MG63 (cell line): ENCODE results near the gene ACAP2. TPM values are rescaled to one million over a fixed set of nuclear protein-coding genes. Genes with fewer than 3 reads are reported as not detected.
"Not testable (repeated sequence)": the region's sequence is repeated elsewhere in the genome, so short reads cannot be mapped to it uniquely, and the experiment has no call there.

ENCODE experiments used
- DNase-seq: peaks from one replicate; pipeline ENCODE4 v3.0.0-alpha.2; 2020
- H3K27me3 ChIP-seq: fragments of 250-450 bp; sonication (Bioruptor Pico); 2 replicates; pipeline ENCODE4 v1.5.1; 2020; ENCODE audit warnings: mild to moderate bottlenecking, moderate library complexity
- H3K36me3 ChIP-seq: fragments of 250-450 bp; sonication (Bioruptor Pico); 2 replicates; pipeline ENCODE4 v1.5.1; 2020; ENCODE audit warnings: mild to moderate bottlenecking, moderate library complexity
- H3K4me3 ChIP-seq: fragments of 250-450 bp; sonication (Bioruptor Pico); 2 replicates; pipeline ENCODE4 v1.5.1; 2020; ENCODE audit warnings: mild to moderate bottlenecking, moderate library complexity
- H3K9me3 ChIP-seq: fragments of 250-450 bp; sonication (Bioruptor Pico); 2 replicates; pipeline ENCODE4 v1.5.1; 2020; ENCODE audit warnings: mild to moderate bottlenecking, moderate library complexity
- total RNA-seq: library from RNA; depleted of rRNA; stranded (reverse); fragments of >200 nt; shearing (Covaris generic); gene quantifications from 2 replicates; pipeline ENCODE4 v1.2.3, GENCODE V29; 2014; ENCODE audit warnings: low replicate concordance; rRNA removed

The ACAP2 gene, protein sequence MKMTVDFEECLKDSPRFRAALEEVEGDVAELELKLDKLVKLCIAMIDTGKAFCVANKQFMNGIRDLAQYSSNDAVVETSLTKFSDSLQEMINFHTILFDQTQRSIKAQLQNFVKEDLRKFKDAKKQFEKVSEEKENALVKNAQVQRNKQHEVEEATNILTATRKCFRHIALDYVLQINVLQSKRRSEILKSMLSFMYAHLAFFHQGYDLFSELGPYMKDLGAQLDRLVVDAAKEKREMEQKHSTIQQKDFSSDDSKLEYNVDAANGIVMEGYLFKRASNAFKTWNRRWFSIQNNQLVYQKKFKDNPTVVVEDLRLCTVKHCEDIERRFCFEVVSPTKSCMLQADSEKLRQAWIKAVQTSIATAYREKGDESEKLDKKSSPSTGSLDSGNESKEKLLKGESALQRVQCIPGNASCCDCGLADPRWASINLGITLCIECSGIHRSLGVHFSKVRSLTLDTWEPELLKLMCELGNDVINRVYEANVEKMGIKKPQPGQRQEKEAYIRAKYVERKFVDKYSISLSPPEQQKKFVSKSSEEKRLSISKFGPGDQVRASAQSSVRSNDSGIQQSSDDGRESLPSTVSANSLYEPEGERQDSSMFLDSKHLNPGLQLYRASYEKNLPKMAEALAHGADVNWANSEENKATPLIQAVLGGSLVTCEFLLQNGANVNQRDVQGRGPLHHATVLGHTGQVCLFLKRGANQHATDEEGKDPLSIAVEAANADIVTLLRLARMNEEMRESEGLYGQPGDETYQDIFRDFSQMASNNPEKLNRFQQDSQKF
- total RNA-seq: 31.8 and 45.9 TPM in 2 replicates

DNA sequence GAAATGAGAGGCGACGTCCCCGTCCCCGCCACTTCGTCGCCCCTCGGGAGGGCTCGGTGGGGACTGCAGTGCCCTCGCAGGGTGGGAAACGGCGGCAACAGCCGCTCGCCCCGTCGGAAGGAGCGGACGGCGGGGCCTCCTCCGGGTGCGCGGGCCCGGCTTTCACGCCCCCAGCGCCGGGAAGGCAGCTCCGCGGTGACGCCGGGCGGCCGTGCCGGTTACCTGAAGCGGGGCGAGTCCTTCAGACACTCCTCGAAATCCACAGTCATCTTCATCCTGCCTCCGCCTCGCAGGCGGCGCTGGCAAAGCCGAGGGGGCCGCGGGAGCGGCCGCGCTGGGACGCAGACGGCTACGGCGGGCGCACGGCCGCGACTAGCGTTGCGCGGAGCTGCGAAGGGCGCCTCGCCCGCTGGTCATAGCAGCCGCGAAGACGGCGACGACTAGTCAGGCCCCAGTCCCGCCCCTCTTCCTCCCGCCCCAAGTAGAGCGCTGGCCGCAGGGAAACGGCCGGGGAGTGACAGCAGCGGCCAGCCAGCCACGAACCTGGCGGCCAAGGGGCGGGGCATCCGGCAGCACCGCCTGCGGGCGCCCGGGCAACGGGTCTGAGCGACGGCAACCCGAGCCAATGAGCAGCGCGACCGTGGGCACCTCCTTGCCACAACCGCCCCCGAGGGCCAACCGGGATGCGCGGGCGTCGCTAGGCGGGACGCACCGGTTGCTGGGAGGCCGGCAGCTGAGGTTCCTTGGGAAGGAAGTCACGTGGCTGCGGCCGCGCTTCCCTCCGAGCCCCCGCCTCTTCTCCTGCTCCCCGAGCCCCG is at the start of gene ACAP2:
Gene ACAP2, minus strand, starts transcription at position 448 of the 818 bp plus-strand sequence. Its CDS starts 173 bp downstream, at position 275.
- DNase-seq: peak; percentile 100
- no peaks in the 10 kb centered on the region for H3K36me3 ChIP-seq
- H3K9me3 ChIP-seq: no peaks in the 10 kb centered on the region
- no peaks in the 10 kb centered on the region for H3K27me3 ChIP-seq
- H3K4me3 ChIP-seq: peak within 1 kb of the TSS; percentile 86

DNA sequence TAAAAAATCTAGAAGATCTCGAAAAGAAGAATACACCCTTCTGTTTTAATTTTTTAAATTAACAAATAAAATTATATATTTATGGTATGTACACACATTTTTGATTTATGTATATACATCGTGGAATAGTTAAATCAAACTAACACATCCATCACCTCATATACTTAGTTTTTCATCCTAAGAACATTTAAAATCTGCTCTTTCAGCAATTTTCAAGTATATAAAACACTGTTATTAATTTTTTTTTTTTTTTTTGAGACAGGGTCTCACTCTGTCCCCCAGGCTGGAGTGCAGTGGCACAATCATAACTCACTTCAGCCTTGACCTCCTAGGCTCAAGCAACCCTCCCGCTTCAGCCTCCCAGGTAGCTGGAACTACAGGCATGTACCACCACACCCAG is 32.8 kb upstream of the ACAP2 start:
- no peaks in the 10 kb centered on the region for H3K9me3 ChIP-seq
- H3K36me3 ChIP-seq: no peaks in the 10 kb centered on the region
- H3K27me3 ChIP-seq: peaks cover 18% of the 10 kb centered on the region
- DNase-seq: no peak
- no peak overlapping the region for H3K4me3 ChIP-seq

DNA sequence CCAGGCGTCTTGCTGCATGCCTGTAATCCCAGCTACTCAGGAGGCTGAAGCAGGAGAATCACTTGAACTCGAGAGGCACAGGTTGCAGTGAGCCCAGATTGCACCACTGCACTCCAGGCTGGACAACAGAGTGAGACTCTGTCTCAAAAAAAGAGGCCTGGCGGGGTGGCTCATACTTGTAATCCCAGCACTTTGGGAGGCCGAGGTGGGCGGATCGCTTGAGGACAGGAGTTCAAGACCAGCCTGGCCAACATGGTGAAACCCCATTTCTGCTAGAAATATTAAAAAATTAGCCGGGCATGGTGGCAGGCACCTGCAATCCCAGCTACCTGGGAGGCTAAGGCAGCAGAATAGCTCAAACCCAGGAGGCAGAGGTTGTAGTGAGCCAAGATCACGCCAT is 32.3 kb upstream of the ACAP2 start:
- not testable (repeated sequence) for H3K9me3 ChIP-seq, DNase-seq, H3K36me3 ChIP-seq, H3K4me3 ChIP-seq
- peaks cover 18% of the 10 kb centered on the region for H3K27me3 ChIP-seq

DNA sequence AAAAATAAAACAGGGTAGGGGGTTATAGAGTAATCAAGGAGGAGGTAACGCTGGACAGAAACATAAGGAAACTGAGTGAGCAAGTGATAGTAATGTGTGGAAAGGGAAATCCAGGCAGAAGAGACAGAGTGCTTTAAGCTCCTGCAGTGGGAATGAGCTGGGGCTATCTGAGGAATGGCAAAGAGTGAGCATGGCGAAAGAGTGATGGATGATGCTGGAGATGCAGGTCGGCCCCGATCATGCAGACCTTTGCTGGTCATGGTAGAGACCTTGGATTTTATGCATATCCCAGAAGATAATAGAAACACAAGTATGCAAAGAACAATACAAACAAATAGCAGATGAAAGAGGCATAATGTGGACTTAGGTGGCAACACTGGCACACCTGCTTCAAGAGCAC is 26.0 kb upstream of the ACAP2 start:
- DNase-seq: no peak
- H3K4me3 ChIP-seq: no peak overlapping the region
- H3K9me3 ChIP-seq: peaks cover 8% of the 10 kb centered on the region; the same call in 1 of the 2 replicates
- no peaks in the 10 kb centered on the region for H3K36me3 ChIP-seq
- peaks cover 3% of the 10 kb centered on the region for H3K27me3 ChIP-seq

DNA sequence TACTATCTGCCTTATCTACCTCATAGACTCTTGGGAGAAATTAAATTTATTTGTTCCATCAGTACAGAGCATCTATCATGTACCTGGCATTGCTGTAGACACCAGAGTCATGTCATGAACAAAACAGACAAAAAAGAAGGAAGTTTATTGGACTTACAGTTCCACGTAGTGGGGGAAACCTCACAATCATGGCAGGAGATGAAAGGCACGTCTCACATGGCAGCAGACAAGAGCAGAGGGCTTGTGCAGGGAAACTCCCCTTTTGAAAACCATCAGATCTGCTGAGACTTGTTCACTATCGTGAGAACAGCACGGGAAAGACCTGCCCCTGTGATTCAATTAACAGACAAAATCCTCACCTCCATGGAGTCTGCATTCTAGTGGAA is 25.6 kb upstream of the ACAP2 start:
- peaks cover 3% of the 10 kb centered on the region for H3K27me3 ChIP-seq
- H3K36me3 ChIP-seq: no peaks in the 10 kb centered on the region
- no peak overlapping the region for H3K4me3 ChIP-seq
- no peak for DNase-seq
- H3K9me3 ChIP-seq: peaks cover 8% of the 10 kb centered on the region; the same call in 1 of the 2 replicates

DNA sequence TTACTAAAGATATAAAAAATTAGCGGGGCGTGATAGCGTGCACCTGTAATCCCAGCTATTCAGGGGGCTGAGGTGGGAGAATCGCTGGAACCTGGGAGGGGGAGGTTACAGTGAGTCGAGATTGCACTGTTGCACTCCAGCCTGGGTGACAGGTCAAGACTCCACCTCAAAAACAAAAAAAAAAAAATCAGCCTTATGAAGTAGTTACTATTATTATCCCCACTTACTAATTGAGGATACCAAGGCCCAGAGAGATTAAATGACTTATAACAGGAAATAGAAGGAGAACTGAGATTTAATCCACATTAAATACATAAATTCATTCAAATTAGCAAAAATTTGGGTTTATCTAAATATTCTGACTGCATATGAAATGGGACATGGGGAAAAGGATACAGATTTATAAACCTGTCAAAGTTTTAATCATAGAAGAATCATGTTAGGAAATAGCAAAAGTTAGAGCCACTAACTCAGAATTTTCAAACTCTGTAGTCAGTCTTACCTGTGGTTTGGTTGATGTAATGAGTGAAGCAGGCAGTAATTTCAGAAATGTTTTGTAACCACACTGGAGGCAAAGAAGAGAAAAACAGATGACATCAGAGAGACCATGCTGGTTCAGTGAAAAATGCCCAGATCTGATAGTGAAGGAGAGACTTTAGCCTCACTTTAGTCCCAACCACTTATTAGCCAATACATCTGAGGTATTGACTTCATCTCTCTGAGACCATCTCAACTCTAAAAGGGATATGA is 25.0 kb upstream of the ACAP2 start:
- DNase-seq: no peak

DNA sequence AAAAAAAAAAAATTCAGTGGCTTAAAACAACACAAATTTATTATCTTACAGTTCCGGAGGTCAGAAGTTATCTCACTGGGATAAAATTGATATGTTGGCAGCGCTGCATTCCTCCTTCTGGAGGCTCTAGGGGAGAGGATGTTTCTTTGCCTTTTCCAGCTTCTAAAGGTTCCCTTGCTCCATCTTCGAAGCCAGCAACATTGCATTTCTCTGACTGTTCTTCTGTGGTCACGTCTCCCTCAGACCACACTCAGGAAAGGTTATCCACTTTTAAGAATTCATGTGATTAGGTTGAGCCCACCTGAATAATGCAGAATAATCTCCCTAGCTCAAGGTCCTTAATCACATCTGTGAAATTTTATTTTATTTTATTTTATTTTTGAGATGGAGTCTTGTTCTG is 23.4 kb upstream of the ACAP2 start:
- no peak overlapping the region for H3K4me3 ChIP-seq
- H3K36me3 ChIP-seq: no peaks in the 10 kb centered on the region
- H3K9me3 ChIP-seq: peaks cover 8% of the 10 kb centered on the region; the same call in 1 of the 2 replicates
- DNase-seq: no peak
- no peaks in the 10 kb centered on the region; the same call in 1 of the 2 replicates for H3K27me3 ChIP-seq

More for the DNA sequence above, 25.0 kb upstream of the ACAP2 start:
- Histone ChIP-seq H3K9me3 (peaks cover 8% of the 10 kb centered on the region; the same call in 1 of the 2 replicates), H3K4me3 (no peak overlapping the region), H3K36me3 (no peaks in the 10 kb centered on the region), H3K27me3 (peaks cover 3% of the 10 kb centered on the region)

DNA sequence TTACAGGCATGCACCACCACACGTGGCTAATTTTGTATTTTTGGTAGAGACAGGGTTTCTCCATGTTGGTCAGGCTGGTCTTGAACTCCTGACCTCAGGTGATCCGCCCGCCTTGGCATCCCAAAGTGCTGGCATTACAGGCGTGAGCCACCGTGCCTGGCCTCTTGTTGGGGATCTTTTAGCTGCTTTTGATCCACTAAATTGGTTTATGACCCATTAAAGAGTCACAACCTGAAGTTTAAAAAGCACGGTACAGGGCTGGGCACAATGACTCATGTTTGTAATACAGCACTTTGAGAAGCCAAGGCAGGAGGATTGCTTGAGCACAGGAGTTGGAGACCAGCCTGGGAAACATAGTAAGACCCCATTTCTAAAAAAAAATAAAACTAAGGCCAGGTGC is 20.1 kb upstream of the ACAP2 start:
- DNase-seq, H3K9me3 ChIP-seq, H3K36me3 ChIP-seq, H3K4me3 ChIP-seq, H3K27me3 ChIP-seq: not testable (repeated sequence)

DNA sequence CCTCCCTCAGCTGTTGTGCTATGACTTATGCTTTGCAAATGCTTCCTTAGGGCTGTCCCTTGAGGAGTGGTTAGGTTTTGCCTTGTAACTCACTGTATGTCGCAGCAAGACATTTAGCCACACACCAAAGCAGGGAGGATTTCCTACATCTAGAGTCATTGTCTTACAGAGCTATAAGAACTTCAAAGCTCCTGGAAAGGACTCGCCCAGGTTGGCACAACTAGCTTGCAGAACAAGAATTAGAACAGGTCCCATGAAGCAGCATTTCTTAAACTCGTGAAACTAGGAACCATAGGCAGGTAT is 19.4 kb upstream of the ACAP2 start:
- Histone ChIP-seq H3K27me3 (no peaks in the 10 kb centered on the region), H3K36me3 (no peaks in the 10 kb centered on the region), H3K9me3 (no peaks in the 10 kb centered on the region), H3K4me3 (no peak overlapping the region)
- DNase-seq: no peak

DNA sequence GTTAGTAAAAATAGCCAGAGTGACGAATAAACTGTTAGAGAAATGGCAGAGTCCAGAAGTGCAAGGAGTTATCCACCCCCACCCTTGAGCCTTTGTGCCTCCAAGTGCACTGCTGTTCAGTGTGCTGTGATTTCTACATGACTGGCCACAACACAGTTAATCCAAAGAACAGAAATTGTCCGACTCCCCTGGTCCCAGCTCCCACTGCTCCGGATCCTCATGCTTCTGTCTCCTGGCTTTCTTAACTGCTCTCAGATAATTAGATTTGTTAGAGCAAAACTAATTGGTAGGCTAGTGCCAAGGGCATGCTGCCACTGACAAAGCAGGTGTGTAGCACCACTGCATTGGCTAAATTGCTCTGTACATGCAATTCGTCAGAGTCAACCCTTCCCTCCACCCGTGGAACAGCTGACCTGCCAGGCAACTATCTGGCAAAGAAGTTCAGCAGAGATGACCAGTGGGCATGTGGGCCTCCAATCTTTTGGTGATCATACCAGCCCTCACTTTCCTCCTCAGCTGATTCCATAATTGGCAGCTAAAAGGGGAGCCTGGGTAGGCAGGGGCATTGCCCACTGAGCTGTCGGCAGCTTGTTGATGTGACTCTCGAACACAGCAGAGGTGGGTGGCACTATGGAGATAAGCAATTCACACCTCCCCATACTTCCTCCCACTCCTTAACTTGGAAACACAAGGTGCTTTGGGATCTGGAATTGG is 18.9 kb upstream of the ACAP2 start:
- H3K9me3 ChIP-seq: no peaks in the 10 kb centered on the region
- no peak for DNase-seq
- no peaks in the 10 kb centered on the region for H3K27me3 ChIP-seq
- no peak overlapping the region for H3K4me3 ChIP-seq
- H3K36me3 ChIP-seq: no peaks in the 10 kb centered on the region

DNA sequence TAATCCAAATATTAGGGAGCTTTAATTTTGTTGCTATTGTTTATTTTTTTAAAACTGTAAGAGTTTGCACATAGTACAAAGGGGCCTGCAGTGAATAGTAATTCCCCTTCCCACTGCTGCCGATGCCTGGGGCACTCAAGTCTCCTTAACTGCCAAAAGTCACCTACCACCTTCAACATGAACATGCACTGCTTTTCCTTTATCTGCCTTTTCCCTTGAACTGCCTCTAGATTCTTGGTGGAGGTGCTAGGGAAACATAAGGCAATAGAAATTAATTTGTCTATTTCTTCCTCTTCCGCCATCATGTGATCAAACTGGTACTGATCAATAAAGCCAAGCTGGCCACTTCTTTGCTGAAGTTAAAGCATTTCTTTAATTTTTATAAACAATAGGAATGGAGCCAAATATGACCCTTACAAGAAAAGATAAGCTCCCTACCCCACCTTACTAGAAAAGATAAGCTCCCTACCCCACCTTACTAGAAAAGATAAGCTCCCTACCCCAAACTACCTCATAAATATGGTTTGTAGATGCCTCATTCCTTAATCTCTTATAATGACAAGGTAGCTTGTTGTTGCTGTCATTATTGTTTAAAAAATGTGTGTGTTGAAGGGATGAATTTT is 17.4 kb upstream of the ACAP2 start:
- Histone ChIP-seq H3K4me3 (no peak overlapping the region), H3K27me3 (no peaks in the 10 kb centered on the region), H3K36me3 (no peaks in the 10 kb centered on the region), H3K9me3 (no peaks in the 10 kb centered on the region)
- no peak for DNase-seq

DNA sequence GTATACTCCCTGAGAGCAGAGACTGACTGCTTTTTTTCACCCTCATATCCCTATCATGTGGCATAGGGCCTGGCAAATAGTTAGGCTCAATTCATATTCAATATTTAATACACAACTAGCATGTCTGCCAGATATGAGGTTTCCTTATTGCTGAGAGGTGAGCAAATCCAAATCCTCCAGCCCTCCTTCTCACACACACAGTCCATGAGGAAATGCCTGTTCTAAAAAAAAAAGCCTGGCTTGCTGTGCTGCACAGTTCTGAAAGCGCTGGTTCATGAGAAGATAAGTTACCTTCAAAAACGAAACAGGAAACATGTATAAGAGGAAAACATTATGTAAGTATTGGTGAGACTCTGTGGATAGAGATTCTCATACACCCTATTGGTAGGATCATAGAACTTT is 15.5 kb upstream of the ACAP2 start:
- H3K36me3 ChIP-seq: no peaks in the 10 kb centered on the region
- H3K4me3 ChIP-seq: no peak overlapping the region
- H3K9me3 ChIP-seq: no peaks in the 10 kb centered on the region
- no peak for DNase-seq
- H3K27me3 ChIP-seq: no peaks in the 10 kb centered on the region

DNA sequence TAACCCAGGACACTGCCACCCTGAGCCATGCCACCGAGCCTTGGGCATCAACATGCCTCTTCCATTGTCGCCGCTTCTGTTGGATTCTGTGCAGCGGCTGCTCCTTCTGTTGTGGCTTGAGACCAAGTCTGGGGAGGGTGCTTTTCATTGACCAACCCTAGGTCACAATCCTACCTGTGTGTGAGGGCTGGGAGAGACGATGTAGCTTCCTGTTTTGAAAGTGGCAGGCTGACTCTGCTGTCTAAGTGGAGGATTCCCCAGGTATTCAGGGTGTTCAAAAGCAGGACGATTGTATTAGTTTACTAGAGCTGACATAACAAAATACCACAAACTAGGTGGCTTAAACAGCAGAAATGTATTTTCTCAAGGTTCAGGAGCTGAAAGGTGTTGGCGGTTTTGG is 13.0 kb upstream of the ACAP2 start:
- Histone ChIP-seq H3K36me3 (no peaks in the 10 kb centered on the region), H3K9me3 (no peaks in the 10 kb centered on the region), H3K4me3 (no peak overlapping the region), H3K27me3 (no peaks in the 10 kb centered on the region)
- DNase-seq: no peak

DNA sequence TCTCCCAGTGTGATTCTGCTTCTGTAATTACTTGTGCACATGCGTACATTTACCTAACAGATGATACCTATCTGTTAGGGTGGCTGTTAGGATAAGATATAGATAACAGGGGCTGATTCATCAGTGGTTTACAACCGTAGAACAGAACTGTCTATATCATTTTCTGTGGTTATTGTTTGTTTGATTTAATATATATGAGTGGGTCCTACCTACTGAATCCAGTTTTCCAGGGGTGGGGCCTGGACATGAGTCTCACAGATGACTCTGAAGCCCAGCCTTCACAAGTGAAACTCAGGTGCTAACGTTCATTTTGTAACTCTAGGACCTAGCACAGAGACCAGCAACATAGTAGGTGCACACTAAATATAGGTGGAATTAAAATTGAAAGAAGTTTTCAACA is 10.4 kb upstream of the ACAP2 start:
- H3K27me3 ChIP-seq: no peaks in the 10 kb centered on the region
- no peak overlapping the region for H3K4me3 ChIP-seq
- no peaks in the 10 kb centered on the region for H3K9me3 ChIP-seq
- H3K36me3 ChIP-seq: no peaks in the 10 kb centered on the region
- DNase-seq: no peak

DNA sequence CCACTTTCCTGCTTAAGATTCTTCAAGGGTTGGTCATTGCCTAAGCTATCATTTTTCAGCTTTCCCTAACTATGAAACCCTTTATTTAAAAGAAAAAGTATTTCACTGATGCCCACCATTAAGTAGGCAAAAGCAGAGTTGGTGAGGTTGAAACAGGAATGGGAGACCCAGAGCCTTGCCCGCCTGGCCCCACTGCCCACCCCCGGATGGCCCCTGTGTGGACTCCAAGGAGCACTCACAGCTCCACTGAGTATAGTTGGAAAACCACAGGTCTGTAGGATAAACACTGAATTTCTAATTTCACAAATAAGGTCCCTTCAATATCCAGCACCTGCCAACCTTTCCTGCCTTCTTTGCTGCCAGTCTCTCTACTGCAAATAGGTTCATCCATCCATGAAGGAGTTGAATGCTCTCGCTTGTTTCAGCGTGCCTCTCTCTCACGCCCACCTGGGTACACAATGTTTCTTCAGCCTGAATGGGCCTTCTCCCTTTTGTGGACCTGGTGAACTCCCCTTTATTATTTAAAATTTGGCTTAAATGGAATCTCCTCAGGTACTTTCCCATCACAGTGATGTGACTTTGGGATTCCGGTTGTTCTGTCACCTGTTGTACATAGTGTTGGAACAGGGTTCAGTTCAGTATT is 8.7 kb upstream of the ACAP2 start:
- no peak for DNase-seq
- H3K9me3 ChIP-seq: no peaks in the 10 kb centered on the region
- no peak overlapping the region for H3K4me3 ChIP-seq
- H3K36me3 ChIP-seq: no peaks in the 10 kb centered on the region
- H3K27me3 ChIP-seq: no peaks in the 10 kb centered on the region
